Endodermal cell (in vitro differentiated cells): Measurements from ENCODE around the gene CSF3R. TPM values are rescaled to one million over a fixed set of nuclear protein-coding genes. Genes with fewer than 3 reads are reported as not detected.
"Not testable (repeated sequence)": the region's sequence is repeated elsewhere in the genome, so short reads cannot be mapped to it uniquely, and the experiment has no call there.

Source experiments
- DNase-seq: peaks from one replicate; pipeline ENCODE4 v3.0.0-alpha.2; 2017
- H3K27ac ChIP-seq: 2 replicates; pipeline ENCODE4 v1.5.1; 2013; ENCODE audit warnings: mild to moderate bottlenecking, low read depth, low read length, moderate library complexity
- H3K27me3 ChIP-seq: 2 replicates; pipeline ENCODE4 v1.6.1; 2013; ENCODE audit warnings: mild to moderate bottlenecking, low read length, moderate library complexity; ENCODE audit not compliant: insufficient read depth, control insufficient read depth, poor library complexity, severe bottlenecking
- H3K36me3 ChIP-seq: 2 replicates; pipeline ENCODE4 v1.7.0; 2013; ENCODE audit warnings: mild to moderate bottlenecking, low read length, moderate library complexity; ENCODE audit not compliant: control insufficient read depth, insufficient read depth
- H3K4me1 ChIP-seq: one replicate; pipeline ENCODE4 v1.7.0; 2013; ENCODE audit warnings: low read length; ENCODE audit not compliant: control insufficient read depth, insufficient read depth
- H3K4me3 ChIP-seq: 2 replicates; pipeline ENCODE4 v1.5.1; 2013; ENCODE audit warnings: mild to moderate bottlenecking, low read length, moderate library complexity
- H3K9ac ChIP-seq: 2 replicates; pipeline ENCODE4 v1.6.1; 2013; ENCODE audit warnings: mild to moderate bottlenecking, low read length, moderate library complexity; ENCODE audit not compliant: poor library complexity, severe bottlenecking; ENCODE audit errors: extremely low read depth
- H3K9me3 ChIP-seq: 2 replicates; pipeline ENCODE4 v1.6.1; 2013; ENCODE audit warnings: mild to moderate bottlenecking, low read length, moderate library complexity; ENCODE audit not compliant: control insufficient read depth
- H3K27ac Mint-ChIP-seq: 2 replicates; pipeline ENCODE4 v1.8.0; 2020; ENCODE audit warnings: mixed read lengths
- H3K27me3 Mint-ChIP-seq: 2 replicates; pipeline ENCODE4 v1.8.0; 2021; ENCODE audit warnings: mild to moderate bottlenecking, mixed read lengths; ENCODE audit not compliant: insufficient read depth
- H3K36me3 Mint-ChIP-seq: 2 replicates; pipeline ENCODE4 v1.8.0; 2020; ENCODE audit warnings: low read depth, mixed read lengths
- H3K4me1 Mint-ChIP-seq: 2 replicates; pipeline ENCODE4 v1.8.0; 2020; ENCODE audit warnings: mixed read lengths
- H3K4me3 Mint-ChIP-seq: 2 replicates; pipeline ENCODE4 v1.8.0; 2020; ENCODE audit warnings: mild to moderate bottlenecking, moderate library complexity, mixed read lengths
- H3K9me3 Mint-ChIP-seq: 2 replicates; pipeline ENCODE4 v1.8.0; 2020; ENCODE audit warnings: mild to moderate bottlenecking, mixed read lengths
- CTCF ChIP-seq: fragments of 200-600 bp; sonication (generic); conservative IDR thresholded peaks from 2 replicates; pipeline ENCODE4 v1.5.0; 2021; ENCODE audit warnings: antibody characterized with exemption, mild to moderate bottlenecking
- WGBS, 2 experiments: methylation state at CpG; one replicate each; pipeline versions ENCODE4 v1.1.5 to v1.1.7; 2013; ENCODE audit warnings: missing lambda C conversion rate in 2 of 2, mixed read lengths in 1 of 2; ENCODE audit not compliant: insufficient coverage in 1 of 2, insufficient read length in 1 of 2; 5-methylcytosine and 5-hydroxymethylcytosine counted together
- total RNA-seq, 2 donors: library from RNA; stranded (reverse); fragmentation: NEBNext Ultra II Directional in 1 of 2; extraction: Animal tissue kit (Norgen Biotek cat#: 25700) in 1 of 2; gene quantifications; 2 replicates in 1 of 2; 3 replicates in 1 of 2; pipeline ENCODE4 v1.2.1, GENCODE V29; 2021

CSF3R gene
- total RNA-seq, 2 donors from 2014 or later = 1.5 TPM

GRCh38 chr1:36503733-36504132 lies 21.0 kb upstream of the CSF3R start:
- no peak for TF ChIP-seq CTCF
- Mint-ChIP-seq H3K36me3 (no peaks in the 10 kb centered on the region), H3K27me3 (peaks cover 14% of the 10 kb centered on the region), H3K9me3 (no peaks in the 10 kb centered on the region), H3K4me3 (no peak overlapping the region), H3K27ac (no peak overlapping the region), H3K4me1 (no peaks in the 10 kb centered on the region)
- H3K36me3 ChIP-seq = no peaks in the 10 kb centered on the region
- DNase-seq = no peak
- H3K4me3 ChIP-seq = no peak overlapping the region
- H3K27me3 ChIP-seq = no peaks in the 10 kb centered on the region
- H3K9me3 ChIP-seq = no peaks in the 10 kb centered on the region
- WGBS, 2 experiments = 100% methylated on average over 1 of the region's 1 CpG; no CpG with 5 or more reads in 1 of the 2 experiments
- no peak overlapping the region for H3K9ac ChIP-seq
- H3K4me1 ChIP-seq = no peaks in the 10 kb centered on the region
- no peak overlapping the region for H3K27ac ChIP-seq

GRCh38 chr1:36503159-36503558 lies 20.4 kb upstream of the CSF3R start:
- no peak for DNase-seq
- Histone ChIP-seq H3K27me3 (peaks cover 3% of the 10 kb centered on the region), H3K27ac (no peak overlapping the region), H3K4me1 (no peaks in the 10 kb centered on the region), H3K4me3 (no peak overlapping the region), H3K9ac (no peak overlapping the region), H3K9me3 (no peaks in the 10 kb centered on the region), H3K36me3 (no peaks in the 10 kb centered on the region)
- H3K9me3 Mint-ChIP-seq = no peaks in the 10 kb centered on the region
- H3K36me3 Mint-ChIP-seq = no peaks in the 10 kb centered on the region
- no CpG with 5 or more reads among the region's 1 CpG for WGBS, 2 experiments
- no peak overlapping the region for H3K4me3 Mint-ChIP-seq
- H3K27ac Mint-ChIP-seq = no peak overlapping the region
- H3K4me1 Mint-ChIP-seq = no peaks in the 10 kb centered on the region
- peaks cover 14% of the 10 kb centered on the region for H3K27me3 Mint-ChIP-seq
- TF ChIP-seq CTCF = no peak

- H3K36me3 ChIP-seq = no peaks in the 10 kb centered on the region
- DNase-seq = peak; percentile 12
- no peaks in the 10 kb centered on the region for H3K9me3 ChIP-seq
- H3K27ac ChIP-seq = no peak overlapping the region
- TF ChIP-seq CTCF = no peak
- Mint-ChIP-seq H3K27ac (no peak overlapping the region), H3K9me3 (no peaks in the 10 kb centered on the region), H3K27me3 (peaks cover 16% of the 10 kb centered on the region), H3K4me1 (no peaks in the 10 kb centered on the region), H3K36me3 (no peaks in the 10 kb centered on the region), H3K4me3 (no peak overlapping the region)
- WGBS, 2 experiments = 100% methylated on average over 1 of the region's 2 CpGs; no CpG with 5 or more reads in 1 of the 2 experiments
- no peaks in the 10 kb centered on the region for H3K4me1 ChIP-seq
- no peak overlapping the region for H3K9ac ChIP-seq
- H3K4me3 ChIP-seq = no peak overlapping the region
- H3K27me3 ChIP-seq = peaks cover 6% of the 10 kb centered on the region
Observed at GRCh38 chr1:36502616-36503015, 19.9 kb upstream of the CSF3R start.

- H3K27me3 ChIP-seq, H3K9me3 ChIP-seq, H3K4me1 ChIP-seq, H3K27ac Mint-ChIP-seq, H3K4me3 ChIP-seq, H3K27ac ChIP-seq, H3K4me1 Mint-ChIP-seq, H3K36me3 ChIP-seq, H3K9me3 Mint-ChIP-seq, H3K9ac ChIP-seq, H3K4me3 Mint-ChIP-seq, H3K36me3 Mint-ChIP-seq: not testable (repeated sequence)
- 87 to 100% methylated on average over 1 to 4 of the region's 4 CpGs for WGBS, 2 experiments
- peaks cover 12% of the 10 kb centered on the region for H3K27me3 Mint-ChIP-seq
- peak; percentile 2 for DNase-seq
Observed at GRCh38 chr1:36501911-36502310, 19.2 kb upstream of the CSF3R start.
